Thyroid gland (tissue), 4 donors: ENCODE measurements around the gene RASA3.

Experiments
- POLR2A ChIP-seq, 2 donors: fragments of 450-650 bp; IDR thresholded peaks; one replicate each; pipeline ENCODE4 v1.6.1; 2017; ENCODE audit warnings: antibody characterized with exemption in 2 of 2, mild to moderate bottlenecking in 2 of 2, moderate library complexity in 1 of 2
- TF ChIP-seq, protein P1 (sequence below), 6 experiments: fragments of 200-600 bp in 3 of 6; fragments of 450-650 bp in 3 of 6; sonication (generic) in 3 of 6; IDR thresholded peaks; one replicate each; pipeline ENCODE4 v1.5.1; 2016 to 2019; ENCODE audit warnings: antibody characterized with exemption in 6 of 6, mild to moderate bottlenecking in 2 of 6, inconsistent platforms in 1 of 6, moderate library complexity in 1 of 6

DNA sequence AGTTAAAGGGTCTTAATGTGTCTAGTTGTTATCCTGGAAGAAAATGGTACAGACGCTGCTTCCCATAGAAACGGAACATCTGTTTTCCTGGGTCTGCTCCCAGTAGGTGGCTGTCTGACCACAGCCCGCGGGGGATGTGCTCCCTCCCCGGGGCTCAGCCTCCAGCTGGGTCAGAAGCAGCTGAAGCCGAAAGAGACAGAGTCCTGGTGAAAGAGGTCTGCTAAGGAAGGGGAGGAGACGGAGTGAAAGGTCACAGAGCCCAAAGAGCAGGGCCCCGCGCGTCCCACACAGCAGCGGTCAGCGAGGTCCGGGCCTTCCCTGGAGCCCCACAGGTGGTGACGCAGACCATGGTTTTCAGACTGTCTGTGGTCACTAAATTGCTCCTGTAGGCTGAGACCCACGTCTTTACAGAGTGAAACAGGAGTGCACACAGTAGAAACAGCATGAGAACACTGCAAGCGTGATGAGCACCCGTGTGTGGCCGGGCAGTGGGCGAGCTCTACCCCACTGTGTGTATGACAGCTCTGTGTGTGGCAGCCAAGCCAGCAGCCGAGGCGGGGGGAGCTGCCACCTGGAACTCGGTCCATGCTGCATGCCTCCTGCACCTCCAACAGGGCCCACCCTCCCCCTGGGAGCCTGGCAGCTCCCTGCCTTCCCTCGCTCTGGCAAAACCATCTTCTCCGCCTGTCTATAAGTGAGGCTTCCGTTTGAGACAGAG lies 106.5 kb downstream of the RASA3 start:
- TF ChIP-seq, protein P1, sequence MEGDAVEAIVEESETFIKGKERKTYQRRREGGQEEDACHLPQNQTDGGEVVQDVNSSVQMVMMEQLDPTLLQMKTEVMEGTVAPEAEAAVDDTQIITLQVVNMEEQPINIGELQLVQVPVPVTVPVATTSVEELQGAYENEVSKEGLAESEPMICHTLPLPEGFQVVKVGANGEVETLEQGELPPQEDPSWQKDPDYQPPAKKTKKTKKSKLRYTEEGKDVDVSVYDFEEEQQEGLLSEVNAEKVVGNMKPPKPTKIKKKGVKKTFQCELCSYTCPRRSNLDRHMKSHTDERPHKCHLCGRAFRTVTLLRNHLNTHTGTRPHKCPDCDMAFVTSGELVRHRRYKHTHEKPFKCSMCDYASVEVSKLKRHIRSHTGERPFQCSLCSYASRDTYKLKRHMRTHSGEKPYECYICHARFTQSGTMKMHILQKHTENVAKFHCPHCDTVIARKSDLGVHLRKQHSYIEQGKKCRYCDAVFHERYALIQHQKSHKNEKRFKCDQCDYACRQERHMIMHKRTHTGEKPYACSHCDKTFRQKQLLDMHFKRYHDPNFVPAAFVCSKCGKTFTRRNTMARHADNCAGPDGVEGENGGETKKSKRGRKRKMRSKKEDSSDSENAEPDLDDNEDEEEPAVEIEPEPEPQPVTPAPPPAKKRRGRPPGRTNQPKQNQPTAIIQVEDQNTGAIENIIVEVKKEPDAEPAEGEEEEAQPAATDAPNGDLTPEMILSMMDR (IDR thresholded peaks at IDR 0.05), result no peak
- no peak for TF ChIP-seq POLR2A (IDR thresholded peaks at IDR 0.05)
